Heart left ventricle (tissue), 13 donors: ENCODE results near the gene HGFAC.

Experiments
- POLR2A ChIP-seq, 2 donors: fragments of 450-650 bp; IDR thresholded peaks; one replicate each; pipeline ENCODE4 v1.6.1; 2017; ENCODE audit warnings: antibody characterized with exemption in 2 of 2, mild to moderate bottlenecking in 2 of 2, moderate library complexity in 2 of 2
- TF ChIP-seq, protein P1 (sequence below), 12 donors: fragments of 200-600 bp; sonication (generic) in 4 of 12; IDR thresholded peaks; one replicate each; pipeline versions ENCODE4 v1.5.0 to v1.8.0; 2018 to 2022; ENCODE audit warnings: antibody characterized with exemption in 12 of 12, mild to moderate bottlenecking in 5 of 12
- donor health status: ischemic (EF 13 %, LVEDD 7.1; RV severe dilation, severe dysfunction).
- donor health status: DM: no; HTN: yes; CAD: no.
- donor health status: DM: no; HTN: no; CAD: no.
- donor health status: ischemic (EF 25% LVEDD 6.9; RV normal size, moderate dysfunction).
- donor health status: ischemic (EF 25% LVEDD 5.7; RV mildly dilated, moderate dysfunction).
- donor health status: ischemic (EF 35%, LVEDD 5.7; RV mildly dilated, moderate dysfunction).
- donor health status: nonischemic (EF 11% LVEDD 7.7; RV severe dilation, severe dysfunction).
- donor health status: DM: yes; HTN: yes; CAD: no.
- donor health status: PGD.
- donor health status: ischemic (EF 29% LVEDD 5.4; RV normal size, mild dysfunction).
- donor health status: nonischemic (EF 23%, LVEDD 6.1; RV moderate dilation, normal function).

DNA sequence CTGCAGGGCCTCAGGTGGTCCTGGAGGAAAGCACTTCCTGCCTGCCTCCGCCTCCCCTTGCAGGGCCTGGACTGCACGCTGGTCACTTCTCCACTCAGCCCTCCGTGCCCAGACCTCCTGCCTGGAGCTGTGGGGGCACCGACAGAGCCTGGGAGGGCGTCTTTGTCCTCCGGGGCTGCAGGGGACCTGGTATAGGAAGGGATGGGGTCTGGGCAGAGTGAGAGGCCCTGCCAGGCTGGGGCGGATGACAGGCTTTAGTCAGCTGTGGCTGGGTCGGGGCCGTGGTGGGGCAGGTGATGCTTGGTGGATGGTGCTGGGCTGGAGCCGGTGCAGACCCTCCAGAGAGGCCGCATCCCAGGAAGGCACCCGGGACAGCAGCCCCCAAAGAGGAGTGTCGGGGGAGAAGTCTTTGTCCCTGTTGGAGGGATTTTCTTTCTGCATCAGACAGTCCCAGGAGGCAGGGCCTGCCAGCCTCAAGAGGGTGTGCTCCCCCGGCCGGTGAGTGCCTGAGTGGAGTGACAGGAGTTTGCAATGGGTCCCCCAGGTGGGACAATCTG, 22.7 kb downstream of the HGFAC start:
- no peak for TF ChIP-seq POLR2A (IDR thresholded peaks at IDR 0.05)
- TF ChIP-seq, protein P1, sequence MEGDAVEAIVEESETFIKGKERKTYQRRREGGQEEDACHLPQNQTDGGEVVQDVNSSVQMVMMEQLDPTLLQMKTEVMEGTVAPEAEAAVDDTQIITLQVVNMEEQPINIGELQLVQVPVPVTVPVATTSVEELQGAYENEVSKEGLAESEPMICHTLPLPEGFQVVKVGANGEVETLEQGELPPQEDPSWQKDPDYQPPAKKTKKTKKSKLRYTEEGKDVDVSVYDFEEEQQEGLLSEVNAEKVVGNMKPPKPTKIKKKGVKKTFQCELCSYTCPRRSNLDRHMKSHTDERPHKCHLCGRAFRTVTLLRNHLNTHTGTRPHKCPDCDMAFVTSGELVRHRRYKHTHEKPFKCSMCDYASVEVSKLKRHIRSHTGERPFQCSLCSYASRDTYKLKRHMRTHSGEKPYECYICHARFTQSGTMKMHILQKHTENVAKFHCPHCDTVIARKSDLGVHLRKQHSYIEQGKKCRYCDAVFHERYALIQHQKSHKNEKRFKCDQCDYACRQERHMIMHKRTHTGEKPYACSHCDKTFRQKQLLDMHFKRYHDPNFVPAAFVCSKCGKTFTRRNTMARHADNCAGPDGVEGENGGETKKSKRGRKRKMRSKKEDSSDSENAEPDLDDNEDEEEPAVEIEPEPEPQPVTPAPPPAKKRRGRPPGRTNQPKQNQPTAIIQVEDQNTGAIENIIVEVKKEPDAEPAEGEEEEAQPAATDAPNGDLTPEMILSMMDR (IDR thresholded peaks at IDR 0.05): no peak
